Measurements from ENCODE around the gene SLC35B3. TPM values are rescaled to one million over a fixed set of nuclear protein-coding genes. Genes with fewer than 3 reads are reported as not detected.
"Not testable (repeated sequence)": the region's sequence is repeated elsewhere in the genome, so short reads cannot be mapped to it uniquely, and the experiment has no call there.

The SLC35B3 gene
- total RNA-seq: 9.8 TPM

GRCh38 chr6:8435093-8435844 lies at the start of gene SLC35B3:
Gene SLC35B3 (minus strand): TSS chr6:8435545.
- peak; percentile 99 for ATAC-seq

DNA sequence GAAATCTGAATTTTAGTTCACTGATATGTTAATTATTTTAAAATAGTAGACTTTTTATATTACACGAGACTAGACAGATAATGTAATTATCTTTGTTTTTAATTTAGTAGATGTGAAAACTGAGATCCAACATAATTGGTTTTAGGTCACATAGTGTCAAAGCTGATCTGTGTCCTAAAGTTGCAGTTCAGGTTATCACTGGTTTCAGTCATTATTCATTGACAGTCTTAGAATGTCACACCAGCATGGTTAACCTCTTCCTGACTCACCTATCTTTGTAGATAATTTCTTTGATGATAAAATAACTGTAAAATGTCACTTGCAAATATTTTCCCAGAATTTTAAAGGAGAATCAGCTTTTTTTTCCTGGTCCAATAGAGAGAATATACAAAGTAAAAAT lies 48.3 kb upstream of the SLC35B3 start:
- ATAC-seq: no peak

DNA sequence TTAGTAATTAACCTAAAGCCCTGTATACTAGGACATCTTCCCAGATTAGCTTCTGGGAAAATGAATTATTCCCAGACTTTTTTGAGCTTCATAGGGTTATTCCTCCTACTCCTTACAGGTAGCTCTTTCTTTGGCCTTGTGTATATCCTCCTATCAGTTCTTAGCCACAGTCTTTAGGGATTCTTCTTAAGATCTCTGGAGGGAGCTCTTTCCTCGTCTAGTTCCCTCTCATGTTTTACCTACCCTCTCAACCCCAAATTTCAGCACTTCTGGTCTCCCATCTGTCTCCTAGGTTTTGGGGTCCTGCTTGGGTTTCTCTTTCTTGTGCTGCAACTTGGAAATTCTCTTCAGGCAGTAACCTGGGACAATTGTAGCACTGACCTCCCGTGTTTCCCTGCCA lies 46.4 kb upstream of the SLC35B3 start:
- no peak for ATAC-seq

DNA sequence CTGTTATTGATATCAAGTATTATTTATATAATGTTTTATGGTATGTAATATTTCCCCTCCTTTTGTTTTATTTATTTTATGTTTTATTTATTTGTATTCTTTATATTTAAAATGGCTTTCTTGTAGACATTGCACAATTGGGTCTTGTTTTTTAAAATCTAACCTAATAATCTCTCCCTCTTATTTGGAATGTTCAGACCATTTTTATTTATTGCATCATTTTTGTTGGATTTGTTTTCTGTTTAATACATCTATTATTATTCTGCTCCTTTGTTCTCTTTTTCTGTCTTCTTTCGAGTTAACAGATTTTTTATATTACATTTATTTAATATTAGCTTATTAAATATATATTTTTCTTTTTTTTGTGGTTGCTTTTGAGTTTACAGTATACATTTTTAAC lies 43.1 kb upstream of the SLC35B3 start:
- no peak for ATAC-seq

DNA sequence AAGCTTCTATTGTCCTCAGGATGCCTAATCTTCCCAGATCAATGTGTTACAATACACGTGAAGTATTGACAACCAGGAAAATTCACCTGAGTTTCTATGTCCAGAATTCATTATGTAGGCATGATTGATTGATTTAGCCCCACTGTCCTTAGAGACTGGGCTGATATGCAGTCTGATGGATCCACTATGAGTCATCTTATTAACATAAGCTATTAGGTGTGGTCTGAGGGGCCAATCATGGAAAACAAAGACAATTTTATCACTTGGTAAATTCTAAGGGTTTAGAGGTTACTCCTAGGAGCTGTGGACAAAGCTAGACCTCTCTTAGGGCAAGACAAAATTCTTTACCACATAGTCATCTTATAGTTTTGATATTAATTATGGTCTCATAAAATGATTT lies 41.3 kb upstream of the SLC35B3 start:
- no peak for ATAC-seq

- no peak for ATAC-seq
These were observed 33.4 kb upstream of the SLC35B3 start for GRCh38 chr6:8468552-8469356.

DNA sequence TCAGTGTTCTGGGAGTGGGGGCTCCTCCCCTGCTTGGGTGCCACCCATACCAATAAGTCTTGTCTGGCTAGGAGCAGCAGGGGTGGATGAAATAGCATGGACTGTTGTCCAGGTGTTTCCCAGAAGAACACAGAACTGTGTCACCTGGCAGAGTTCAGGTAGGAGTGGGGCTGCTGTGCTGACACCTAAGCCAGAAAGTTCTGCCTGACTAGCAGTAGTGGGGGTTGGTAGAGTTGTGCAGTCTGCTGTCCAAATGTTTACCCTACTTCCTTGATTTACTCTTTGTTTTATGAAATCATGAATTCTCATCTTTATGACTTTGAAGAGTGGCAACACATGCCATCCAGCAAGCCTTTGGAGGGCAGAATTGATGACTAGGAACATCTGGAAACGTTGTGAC lies 27.3 kb upstream of the SLC35B3 start:
- no peak for ATAC-seq

GRCh38 chr6:8462169-8462568 lies 26.8 kb upstream of the SLC35B3 start:
- no peak for ATAC-seq

DNA sequence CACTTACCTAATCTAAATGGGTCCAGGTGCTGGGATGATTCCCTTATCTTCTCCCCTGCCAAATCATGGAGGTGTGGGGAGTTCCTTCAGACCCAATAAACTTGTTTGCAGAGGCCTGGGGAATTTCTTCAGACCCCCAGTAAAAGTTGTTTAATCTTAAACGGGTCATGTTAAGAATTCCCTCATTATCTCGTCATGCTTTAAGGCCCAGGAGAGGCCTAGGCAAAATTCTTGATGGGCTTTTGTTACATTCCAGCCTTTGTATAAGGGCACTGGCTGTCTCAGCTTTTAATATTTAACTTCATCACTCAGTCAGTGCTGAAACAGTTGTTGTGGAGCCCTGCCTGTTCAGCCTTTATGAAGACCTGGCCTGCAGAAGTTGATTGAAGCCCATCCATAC lies 11.0 kb upstream of the SLC35B3 start:
- no peak for ATAC-seq

DNA sequence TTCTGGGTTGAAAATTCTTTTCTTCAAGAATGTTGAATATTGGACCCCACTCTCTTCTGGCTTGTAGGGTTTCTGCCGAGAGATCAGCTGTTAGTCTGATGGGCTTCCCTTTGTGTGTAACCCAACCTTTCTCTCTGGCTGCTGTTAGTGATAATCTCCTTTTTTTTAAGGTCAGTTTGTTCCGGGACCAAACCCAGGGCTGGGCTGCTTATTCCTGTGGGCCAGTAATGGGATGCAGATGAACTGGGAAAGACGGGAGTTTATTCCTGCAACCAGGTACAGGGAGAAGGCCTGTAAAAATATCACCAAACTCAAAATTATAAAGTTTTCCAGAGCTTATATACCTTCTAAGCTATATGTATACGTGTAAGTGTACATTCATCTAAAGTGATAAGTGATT lies 10.6 kb upstream of the SLC35B3 start:
- not testable (repeated sequence) for ATAC-seq

DNA sequence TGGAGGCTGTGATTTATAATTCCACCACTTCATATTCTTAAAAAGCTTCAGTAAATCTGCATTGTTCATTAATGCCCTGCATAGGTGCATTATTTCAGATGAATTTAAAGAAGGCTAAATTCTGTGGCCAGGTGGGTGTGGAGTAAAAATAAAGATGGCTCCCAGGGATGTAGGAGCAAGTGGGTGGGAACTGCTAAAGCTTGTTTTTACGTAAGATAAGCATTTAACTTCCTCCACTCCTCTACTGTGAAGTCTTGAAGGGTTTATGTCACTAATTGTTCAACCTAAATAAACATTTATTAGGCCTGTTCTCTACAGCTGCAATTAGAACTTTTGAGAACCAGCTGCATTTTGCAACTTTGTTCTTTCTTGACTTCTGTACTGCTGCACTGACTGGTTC lies 6.8 kb upstream of the SLC35B3 start:
- no peak for ATAC-seq

GRCh38 chr6:8441452-8441851 lies 6.1 kb upstream of the SLC35B3 start:
- ATAC-seq: no peak

DNA sequence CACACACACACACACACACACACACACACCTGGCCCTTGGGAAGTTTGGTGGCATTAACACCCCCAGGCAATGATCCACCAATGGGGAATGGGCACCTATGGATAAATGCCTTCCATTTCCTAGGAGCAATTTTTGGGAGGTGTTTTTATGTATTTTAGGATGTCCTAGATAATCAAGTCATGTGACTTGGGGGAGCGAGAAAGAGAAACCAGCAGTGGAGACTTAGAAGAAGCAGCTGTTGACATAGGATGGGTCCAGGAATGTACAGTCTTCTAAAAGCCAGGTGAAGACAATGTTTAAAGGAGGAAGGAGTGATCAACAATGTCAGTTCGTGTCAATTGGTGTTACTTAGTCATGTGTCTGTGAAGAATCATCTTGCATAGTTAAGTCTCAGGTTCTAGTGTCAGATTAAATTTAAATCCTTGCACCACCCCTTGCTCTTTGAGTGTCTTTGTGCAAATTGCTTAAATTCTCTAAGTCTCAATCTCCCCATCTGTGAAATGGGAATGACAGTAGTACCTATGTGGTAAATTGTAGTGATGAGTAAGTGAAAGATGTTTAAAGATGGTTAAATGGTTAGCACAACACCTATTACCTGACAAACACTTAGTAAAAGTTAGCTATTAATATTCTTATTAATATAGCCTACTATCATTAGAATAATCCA lies 4.4 kb upstream of the SLC35B3 start:
- no peak for ATAC-seq

GRCh38 chr6:8437813-8438212 lies 2.5 kb upstream of the SLC35B3 start:
- no peak for ATAC-seq

GRCh38 chr6:8436966-8437365 lies 1.6 kb upstream of the SLC35B3 start:
- no peak for ATAC-seq

DNA sequence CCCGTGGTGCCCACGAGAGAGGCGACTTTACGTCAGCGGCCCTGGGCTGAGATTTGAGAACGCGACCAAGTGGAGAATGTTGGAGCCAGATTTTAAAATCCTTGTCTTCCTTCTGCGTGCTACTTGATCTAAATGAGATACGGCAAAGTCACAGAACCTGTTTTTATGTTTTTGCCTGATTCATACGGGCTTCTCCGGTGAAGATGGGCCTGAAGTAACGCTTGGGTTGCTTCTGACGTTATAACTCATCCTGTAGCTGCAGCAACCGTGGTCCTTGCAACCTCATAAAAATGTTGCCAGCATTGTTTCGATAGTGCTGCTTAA lies 462 bp upstream of the SLC35B3 start:
- ATAC-seq: peak; percentile 60

DNA sequence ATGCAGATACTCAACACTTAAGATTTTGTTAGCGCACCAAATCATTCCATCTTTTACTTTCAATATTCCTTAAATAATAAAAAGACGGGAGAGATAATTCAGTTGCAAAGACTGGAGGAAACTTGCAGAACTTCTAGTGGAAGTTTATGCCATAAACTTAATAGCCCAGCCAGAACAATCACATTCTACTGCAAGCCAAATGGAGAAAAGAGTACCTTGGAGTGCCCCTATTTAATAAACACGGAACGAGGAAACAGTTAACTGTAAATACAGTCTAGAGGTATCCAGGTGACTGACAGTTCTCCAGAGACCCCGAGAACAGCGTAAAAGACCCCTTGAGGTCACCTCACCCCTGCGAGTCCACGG lies 635 bp downstream of the SLC35B3 start:
- ATAC-seq: peak; percentile 18

- no peak for ATAC-seq
These were observed 2.7 kb downstream of the SLC35B3 start for GRCh38 chr6:8432614-8433013.

DNA sequence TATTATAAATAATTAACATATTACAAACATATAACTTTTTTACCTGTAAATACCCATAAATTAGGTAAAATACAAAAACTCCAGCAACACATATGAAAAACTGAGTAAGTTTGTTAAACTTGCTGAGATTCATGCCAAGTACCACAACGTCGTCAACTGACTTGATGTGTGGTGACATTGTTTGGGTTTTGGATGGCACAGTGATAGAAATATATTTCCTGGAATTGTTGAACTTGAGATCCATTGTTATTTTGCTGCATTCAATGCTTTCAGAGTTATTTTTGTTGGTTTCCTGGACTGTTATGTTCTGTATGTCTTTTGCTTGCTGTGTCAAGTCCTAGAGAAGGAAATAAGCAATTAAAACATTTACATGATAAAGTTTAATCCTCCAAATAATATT lies 5.5 kb downstream of the SLC35B3 start:
- ATAC-seq: no peak

GRCh38 chr6:8426544-8426943 lies 8.8 kb downstream of the SLC35B3 start:
- ATAC-seq: not testable (repeated sequence)

DNA sequence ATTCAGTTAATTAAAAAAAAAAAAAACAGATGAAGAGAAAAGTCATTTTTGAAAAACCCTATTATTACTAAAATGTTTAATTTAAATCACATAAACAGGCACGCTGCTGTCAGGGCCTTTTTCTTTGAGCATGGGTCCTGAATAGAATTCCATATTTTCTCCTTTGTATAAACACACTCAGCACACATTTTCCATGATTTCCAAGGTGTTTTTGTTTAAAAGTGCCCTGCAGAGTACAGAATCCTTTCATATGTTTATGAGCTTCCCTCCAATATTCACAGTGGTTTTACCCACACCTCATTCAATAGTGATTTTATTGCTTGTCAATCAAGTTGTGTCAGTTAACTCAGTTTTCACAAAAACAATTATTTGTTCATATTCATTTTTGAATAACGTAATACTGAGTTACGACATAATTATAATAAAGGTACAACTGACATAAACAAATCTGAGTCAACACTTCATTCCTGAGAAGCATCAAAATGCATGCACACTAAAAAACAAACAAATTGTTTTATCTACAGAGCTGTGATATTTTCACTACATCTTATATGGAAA lies 15.2 kb downstream of the SLC35B3 start:
- no peak for ATAC-seq

DNA sequence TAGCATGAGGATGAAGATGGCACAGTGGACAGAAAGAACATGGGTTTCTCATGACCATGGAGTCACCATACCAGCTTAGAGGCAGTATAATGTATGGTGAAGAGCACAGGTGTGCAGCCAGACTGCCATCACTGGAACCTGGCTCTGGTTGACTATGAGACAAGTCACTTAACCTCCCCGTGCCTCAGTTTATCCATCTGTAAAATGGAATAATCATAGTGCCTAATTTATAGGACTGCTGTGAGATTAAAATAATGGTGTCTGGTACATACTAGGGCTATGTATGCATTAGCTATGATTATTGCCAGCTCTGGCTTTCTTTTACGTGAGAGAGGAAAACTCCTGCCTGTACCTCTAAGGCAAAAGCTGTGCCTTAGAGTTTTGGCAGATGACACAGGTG lies 19.4 kb downstream of the SLC35B3 start:
- ATAC-seq: no peak

DNA sequence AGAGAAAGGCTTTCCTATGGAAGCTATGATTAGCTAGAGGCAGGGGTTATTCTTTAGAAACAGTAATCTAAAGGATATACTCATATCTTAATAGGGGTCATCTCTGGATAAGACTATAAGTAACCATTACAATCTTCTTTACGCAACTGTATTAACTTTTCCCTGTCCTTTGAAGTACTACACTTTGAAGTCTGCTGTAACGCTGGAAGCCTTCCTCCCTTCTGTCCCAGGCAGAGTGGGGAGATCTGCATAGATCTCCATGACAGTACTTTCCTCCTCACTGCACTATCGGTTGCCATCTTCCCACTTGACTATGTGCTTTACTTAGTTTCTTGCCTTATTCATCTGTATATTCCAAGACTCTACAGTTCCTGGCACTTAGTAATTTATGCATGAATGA lies 20.1 kb downstream of the SLC35B3 start:
- ATAC-seq: no peak

DNA sequence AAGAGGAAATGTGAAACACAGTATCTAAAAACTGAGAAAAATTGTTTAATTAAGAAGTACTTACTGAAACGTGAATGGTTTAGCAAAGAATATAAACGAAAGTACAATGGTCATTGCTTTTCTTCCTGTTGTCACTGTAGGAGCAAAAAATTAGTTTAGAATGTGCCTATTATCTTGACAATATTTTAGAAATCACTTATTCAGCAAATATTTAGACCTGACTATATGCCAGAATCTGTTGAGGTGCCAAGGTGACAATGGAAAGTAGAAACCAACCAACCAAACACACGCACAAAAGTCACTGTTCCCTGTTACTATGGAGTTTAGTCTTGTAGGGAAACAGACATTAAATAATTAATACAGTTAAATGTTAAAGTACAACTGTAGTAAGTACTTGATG lies 20.5 kb downstream of the SLC35B3 start:
- ATAC-seq: no peak
